ENCODE results near the gene VPS4B.
"Not testable (repeated sequence)": the region's sequence is repeated elsewhere in the genome, so short reads cannot be mapped to it uniquely, and the experiment has no call there.

VPS4B gene

DNA sequence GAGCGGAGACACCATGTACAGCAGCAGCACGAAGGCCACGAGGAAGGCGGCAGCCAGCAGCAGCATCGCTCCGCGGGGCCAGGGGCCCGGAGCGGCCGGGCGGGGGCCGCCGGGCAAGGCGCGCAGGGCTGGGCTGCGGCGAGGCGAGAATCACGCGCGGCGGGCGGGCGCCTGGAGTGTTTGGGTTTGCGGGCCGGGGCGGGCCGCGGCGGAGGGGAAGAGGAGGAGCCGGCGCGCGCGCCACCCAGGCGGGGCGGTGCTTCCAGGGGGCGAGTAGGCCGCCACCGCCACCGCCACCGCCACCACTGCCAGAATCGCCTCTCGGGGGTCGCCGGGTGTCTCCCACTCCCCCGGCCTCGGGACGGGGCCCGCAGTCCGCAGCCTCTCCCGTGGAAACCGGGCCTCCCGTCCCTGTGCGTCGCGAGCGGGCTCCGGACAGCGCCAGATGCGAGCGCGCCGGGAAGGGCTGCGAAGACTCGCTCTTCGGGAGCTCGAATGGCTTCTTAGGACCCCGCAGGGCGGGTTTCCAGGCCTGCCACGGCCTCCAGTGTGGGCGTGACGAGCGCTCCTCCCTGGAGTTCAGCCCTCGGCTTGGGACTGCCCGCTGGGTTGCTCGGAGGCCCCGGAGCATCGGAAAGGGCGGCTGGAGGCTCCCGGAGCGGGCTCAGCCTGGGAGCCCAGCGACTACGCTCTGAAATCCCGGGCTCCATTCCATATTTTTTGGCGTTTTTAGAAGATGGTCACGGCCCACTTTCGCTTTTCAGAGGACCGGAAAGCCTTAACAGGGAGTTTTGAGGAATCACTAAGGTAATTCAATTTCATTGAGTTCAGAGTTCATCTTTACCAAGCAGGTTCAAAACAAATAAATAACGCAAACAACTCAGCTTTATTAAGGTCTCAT is 55.0 kb downstream of the VPS4B start, which contains the start of gene KDSR:
TSS of gene KDSR (minus strand) at position 154 of the 901 bp plus-strand sequence. CDS start at position 66, 88 bp downstream.
- peak; percentile 98 for DNase-seq (ENCODE audit: low spot score)

DNA sequence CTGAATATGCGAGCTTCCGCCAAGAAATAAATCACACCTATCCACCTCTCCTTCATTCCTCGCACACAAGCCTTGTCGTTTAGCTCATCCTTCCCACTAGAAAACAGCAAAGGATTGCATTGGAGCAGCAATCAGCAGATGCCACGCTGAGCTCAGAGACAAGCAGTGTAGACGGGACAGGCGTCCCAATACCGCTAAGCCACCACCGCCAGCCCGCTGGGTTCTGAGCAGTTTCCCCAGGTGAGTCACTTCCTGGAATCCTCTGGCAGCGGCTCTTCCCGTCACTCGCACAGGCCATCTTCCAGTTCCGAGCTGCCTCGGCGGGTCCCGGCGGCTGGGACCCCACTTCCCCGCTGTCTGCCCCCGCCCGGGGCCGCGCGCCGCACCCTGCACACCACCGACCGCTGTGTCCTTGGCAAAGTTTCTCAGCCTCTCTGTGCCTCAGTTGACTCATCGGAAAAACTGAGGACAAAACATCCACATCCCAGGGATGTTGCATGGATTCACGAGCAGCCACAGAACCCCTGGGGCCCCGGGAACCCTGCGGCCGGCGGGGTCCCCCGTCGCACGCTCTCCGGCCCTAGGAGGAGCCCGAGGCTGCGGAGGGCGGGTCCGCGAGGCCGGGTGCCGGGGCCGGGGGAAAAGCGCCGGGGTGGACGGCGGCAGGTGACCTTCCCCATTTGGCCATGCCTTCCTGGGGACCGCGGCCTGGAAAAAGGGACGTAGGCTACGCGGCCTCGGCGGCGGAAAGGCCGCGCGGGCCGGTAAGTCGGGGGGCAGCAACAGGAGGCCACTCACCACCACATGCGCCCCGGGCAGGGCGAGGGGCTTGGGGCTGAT is 55.8 kb downstream of the VPS4B start:
- peak; percentile 80 for DNase-seq (ENCODE audit: low spot score)

DNA sequence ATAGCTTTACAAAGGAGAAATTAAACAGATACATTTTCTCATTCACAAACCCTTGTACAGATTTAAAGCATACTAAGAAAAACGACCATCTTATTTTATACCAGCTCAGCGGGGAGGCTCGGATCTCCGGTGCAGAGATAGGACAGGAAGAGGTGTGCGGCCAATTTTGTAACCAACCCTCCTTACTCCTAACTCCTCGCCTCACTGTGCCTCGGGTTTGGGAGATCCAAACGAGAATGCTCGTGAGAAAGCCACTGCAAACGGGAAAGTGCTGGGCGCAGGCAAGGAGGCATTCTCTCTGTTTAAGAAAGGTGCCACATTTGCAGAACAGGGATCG is 56.4 kb downstream of the VPS4B start:
- peak; percentile 27 for DNase-seq (ENCODE audit: low spot score)

- DNase-seq (ENCODE audit: low spot score), result no peak
These were observed 58.3 kb downstream of the VPS4B start for GRCh38 chr18:63363951-63364350.

DNA sequence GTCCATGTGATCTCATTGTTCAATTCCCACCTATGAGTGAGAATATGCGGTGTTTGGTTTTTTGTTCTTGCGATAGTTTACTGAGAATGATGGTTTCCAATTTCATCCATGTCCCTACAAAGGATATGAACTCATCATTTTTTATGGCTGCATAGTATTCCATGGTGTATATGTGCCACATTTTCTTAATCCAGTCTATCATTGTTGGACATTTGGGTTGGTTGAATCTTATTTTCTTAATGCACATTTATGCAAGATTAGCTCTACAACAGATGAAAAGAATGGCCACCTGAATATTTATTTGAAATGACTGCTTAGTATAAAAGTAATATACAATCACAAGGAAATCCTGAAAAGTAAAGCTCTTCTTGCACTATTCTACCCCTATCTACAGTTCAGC is 58.9 kb downstream of the VPS4B start:
- DNase-seq (ENCODE audit: low spot score), result not testable (repeated sequence)

GRCh38 chr18:63356272-63356896 is 65.9 kb downstream of the VPS4B start:
- no peak for DNase-seq (ENCODE audit: low spot score)

DNA sequence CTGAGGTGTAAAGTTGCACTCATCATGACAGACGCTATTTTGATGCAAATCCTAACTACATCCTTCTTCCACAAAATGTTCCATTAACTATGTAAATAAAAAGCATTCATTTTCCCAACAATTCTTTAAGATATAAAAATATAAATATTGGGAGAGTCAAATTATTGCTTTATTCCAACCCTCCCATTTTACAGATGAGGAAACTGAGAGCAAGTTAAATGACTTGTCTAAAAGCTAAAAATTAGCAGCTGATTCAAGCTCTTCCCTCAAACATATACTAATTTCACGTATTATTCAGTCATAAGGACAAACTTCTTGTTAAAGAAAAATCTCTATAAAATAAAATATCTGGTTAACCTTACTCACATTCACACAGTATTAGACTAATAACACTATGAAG is 72.0 kb downstream of the VPS4B start:
- no peak for DNase-seq (ENCODE audit: low spot score)

- no peak for DNase-seq (ENCODE audit: low spot score)
These were observed 73.7 kb downstream of the VPS4B start for GRCh38 chr18:63348508-63349136.

DNA sequence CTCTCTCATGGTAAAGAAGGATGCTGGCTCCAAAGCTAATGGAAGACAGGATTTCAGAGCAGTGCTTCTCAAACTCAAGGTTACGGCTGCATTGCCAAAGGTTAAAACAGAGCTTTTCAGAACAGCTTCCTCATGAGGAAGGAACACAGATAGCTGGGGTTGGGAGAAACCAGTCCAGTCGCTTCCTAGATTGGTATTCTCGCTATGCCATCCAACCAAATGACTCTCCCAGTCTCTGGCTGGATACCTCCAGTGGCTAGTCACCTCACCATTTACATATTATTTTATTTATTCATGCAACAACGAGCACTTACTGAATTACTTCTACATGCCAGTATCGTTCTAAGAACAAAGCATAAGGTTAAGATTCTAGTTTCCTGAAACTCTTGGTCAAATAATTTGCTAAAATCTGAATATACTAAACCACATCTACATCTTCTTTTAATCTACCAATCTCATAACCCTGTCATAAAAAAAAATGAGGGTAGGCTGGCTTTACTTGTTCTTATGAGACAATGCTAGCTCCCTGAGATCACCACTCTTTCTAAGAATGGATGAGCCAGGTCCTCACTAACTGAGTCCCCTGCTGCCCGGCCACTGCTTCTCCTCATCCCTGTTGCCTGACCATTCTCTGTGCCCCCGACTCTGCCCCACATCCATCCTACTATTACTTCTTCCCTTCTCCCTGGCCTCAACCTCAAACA is 75.6 kb downstream of the VPS4B start:
- DNase-seq (ENCODE audit: low spot score), result no peak

DNA sequence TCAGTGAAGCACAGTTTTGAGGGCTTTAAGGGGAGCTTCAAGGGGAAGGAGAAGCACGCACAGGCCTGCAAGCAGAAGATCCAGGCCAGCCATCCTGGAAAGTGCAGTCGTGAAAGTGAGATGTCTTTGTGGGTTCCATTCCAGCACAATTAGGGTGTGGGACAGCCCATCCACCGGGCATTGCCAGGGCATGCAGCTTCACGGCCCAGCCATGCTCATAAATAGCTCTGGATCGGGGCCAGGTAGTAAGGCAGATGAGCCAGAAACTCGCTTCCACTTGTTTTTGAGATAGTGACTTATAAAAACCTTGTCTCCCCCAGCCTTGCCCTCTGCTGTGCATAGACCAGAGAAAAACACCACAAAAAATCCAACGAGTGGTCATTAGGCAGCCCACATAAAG is 76.2 kb downstream of the VPS4B start:
- DNase-seq (ENCODE audit: low spot score), result peak; percentile 29

- no peak for DNase-seq (ENCODE audit: low spot score)
These were observed 77.4 kb downstream of the VPS4B start for GRCh38 chr18:63344918-63345317.

- no peak for DNase-seq (ENCODE audit: low spot score)
These were observed 78.0 kb downstream of the VPS4B start for GRCh38 chr18:63344263-63344662.

DNA sequence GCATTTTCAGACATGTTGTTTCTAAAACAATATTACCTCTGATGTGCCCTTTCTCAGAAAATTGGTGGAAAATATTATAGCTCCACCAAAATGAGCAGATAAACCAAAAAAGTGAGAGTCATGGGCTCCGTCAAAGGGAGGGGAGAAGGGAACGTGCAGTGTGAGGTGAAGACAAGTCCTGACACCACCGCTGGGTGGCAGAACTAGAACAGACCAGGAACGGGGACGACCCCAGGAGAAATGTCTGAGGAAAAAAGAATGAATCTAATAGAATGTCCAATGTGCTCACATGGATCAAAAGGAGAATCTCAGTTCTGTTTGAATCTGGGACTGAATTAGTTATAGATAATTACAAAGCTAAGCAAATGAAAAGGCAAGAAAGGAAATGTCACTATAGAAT is 80.1 kb downstream of the VPS4B start:
- peak; percentile 41 for DNase-seq (ENCODE audit: low spot score)

- peak; percentile 21 for DNase-seq (ENCODE audit: low spot score)
These were observed 82.3 kb downstream of the VPS4B start for GRCh38 chr18:63339920-63340484.

Data from GM03348 (cell line).